Neural cell (in vitro differentiated cells): Measurements from ENCODE around the gene ABAT.

Experiments used
- EP300 ChIP-seq: fragments of 450-650 bp; conservative IDR thresholded peaks from 2 replicates; pipeline ENCODE4 v1.6.1; 2014; ENCODE audit warnings: antibody characterized with exemption, mild to moderate bottlenecking, moderate library complexity; ENCODE audit not compliant: poor library complexity, severe bottlenecking
- EZH2 ChIP-seq: fragments of 200-600, 300-800 bp; shearing (Covaris generic), sonication (generic); IDR thresholded peaks from 2 replicates; pipeline ENCODE4 v1.6.1; 2014; ENCODE audit warnings: antibody characterized with exemption, low read length, borderline replicate concordance, mild to moderate bottlenecking; ENCODE audit not compliant: insufficient read depth, poor library complexity, severe bottlenecking
- TAF1 ChIP-seq: IDR thresholded peaks from 2 replicates; pipeline ENCODE4 v1.6.1; 2012; ENCODE audit warnings: low read depth
- TF ChIP-seq, protein P1 (sequence below): IDR thresholded peaks from 2 replicates; pipeline ENCODE4 v1.6.1; 2012; ENCODE audit warnings: borderline replicate concordance
- TF ChIP-seq, protein P2 (sequence below): fragments of 450-650 bp; IDR thresholded peaks from 2 replicates; pipeline ENCODE4 v1.5.1; 2014; ENCODE audit warnings: antibody characterized with exemption, mild to moderate bottlenecking, moderate library complexity; ENCODE audit not compliant: poor library complexity, severe bottlenecking

DNA sequence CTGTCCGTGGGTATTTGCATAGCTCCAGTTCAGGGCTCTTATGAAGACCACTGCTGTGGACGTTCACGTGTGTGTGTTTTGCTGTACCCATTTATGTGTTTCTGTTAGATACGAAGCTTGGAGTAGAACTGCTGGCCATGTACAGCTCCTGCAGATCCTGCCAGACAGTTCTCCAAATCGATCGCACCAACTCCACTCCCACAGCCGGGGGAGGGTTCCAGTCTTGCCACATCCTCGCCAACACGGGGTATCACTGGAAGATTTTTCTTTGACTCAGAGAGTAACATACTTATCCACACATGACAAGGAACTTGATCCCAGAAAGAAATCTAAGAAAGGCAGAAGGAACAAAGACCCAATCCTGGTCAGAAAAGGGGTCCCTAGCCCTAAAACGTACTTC, 85.6 kb downstream of the ABAT start:
- TF ChIP-seq, protein P1, sequence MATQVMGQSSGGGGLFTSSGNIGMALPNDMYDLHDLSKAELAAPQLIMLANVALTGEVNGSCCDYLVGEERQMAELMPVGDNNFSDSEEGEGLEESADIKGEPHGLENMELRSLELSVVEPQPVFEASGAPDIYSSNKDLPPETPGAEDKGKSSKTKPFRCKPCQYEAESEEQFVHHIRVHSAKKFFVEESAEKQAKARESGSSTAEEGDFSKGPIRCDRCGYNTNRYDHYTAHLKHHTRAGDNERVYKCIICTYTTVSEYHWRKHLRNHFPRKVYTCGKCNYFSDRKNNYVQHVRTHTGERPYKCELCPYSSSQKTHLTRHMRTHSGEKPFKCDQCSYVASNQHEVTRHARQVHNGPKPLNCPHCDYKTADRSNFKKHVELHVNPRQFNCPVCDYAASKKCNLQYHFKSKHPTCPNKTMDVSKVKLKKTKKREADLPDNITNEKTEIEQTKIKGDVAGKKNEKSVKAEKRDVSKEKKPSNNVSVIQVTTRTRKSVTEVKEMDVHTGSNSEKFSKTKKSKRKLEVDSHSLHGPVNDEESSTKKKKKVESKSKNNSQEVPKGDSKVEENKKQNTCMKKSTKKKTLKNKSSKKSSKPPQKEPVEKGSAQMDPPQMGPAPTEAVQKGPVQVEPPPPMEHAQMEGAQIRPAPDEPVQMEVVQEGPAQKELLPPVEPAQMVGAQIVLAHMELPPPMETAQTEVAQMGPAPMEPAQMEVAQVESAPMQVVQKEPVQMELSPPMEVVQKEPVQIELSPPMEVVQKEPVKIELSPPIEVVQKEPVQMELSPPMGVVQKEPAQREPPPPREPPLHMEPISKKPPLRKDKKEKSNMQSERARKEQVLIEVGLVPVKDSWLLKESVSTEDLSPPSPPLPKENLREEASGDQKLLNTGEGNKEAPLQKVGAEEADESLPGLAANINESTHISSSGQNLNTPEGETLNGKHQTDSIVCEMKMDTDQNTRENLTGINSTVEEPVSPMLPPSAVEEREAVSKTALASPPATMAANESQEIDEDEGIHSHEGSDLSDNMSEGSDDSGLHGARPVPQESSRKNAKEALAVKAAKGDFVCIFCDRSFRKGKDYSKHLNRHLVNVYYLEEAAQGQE, result no peak
- no peak for TF ChIP-seq EZH2
- TF ChIP-seq, protein P2, sequence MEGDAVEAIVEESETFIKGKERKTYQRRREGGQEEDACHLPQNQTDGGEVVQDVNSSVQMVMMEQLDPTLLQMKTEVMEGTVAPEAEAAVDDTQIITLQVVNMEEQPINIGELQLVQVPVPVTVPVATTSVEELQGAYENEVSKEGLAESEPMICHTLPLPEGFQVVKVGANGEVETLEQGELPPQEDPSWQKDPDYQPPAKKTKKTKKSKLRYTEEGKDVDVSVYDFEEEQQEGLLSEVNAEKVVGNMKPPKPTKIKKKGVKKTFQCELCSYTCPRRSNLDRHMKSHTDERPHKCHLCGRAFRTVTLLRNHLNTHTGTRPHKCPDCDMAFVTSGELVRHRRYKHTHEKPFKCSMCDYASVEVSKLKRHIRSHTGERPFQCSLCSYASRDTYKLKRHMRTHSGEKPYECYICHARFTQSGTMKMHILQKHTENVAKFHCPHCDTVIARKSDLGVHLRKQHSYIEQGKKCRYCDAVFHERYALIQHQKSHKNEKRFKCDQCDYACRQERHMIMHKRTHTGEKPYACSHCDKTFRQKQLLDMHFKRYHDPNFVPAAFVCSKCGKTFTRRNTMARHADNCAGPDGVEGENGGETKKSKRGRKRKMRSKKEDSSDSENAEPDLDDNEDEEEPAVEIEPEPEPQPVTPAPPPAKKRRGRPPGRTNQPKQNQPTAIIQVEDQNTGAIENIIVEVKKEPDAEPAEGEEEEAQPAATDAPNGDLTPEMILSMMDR, result no peak
- TF ChIP-seq EP300, result no peak
- no peak for TF ChIP-seq TAF1
